ENCODE data around the gene CCSER1.
"Not testable (repeated sequence)": the region's sequence is repeated elsewhere in the genome, so short reads cannot be mapped to it uniquely, and the experiment has no call there.

The CCSER1 gene

GRCh38 chr4:91207535-91207934, 1080.3 kb downstream of the CCSER1 start:
- Histone ChIP-seq H3K27ac (ENCODE audit: low read length) (no peak overlapping the region), H3K4me3 (ENCODE audit: low read length) (no peak overlapping the region), H3K9ac (ENCODE audit: low read length) (no peak overlapping the region), H3K27me3 (ENCODE audit: control insufficient read depth, insufficient read depth, low read length) (no peaks in the 10 kb centered on the region), H3K4me1 (ENCODE audit: control insufficient read depth, low read depth, low read length) (peaks cover 6% of the 10 kb centered on the region), H3K9me3 (ENCODE audit: control insufficient read depth, low read depth, low read length) (no peaks in the 10 kb centered on the region), H3K36me3 (ENCODE audit: control insufficient read depth, low read depth, low read length) (no peaks in the 10 kb centered on the region)

- no peak overlapping the region for H3K4me3 ChIP-seq (ENCODE audit: low read length)
- H3K27me3 ChIP-seq (ENCODE audit: control insufficient read depth, insufficient read depth, low read length), result no peaks in the 10 kb centered on the region
- peaks cover 6% of the 10 kb centered on the region for H3K4me1 ChIP-seq (ENCODE audit: control insufficient read depth, low read depth, low read length)
- H3K9me3 ChIP-seq (ENCODE audit: control insufficient read depth, low read depth, low read length), result no peaks in the 10 kb centered on the region
- no peak overlapping the region for H3K9ac ChIP-seq (ENCODE audit: low read length)
- no peaks in the 10 kb centered on the region for H3K36me3 ChIP-seq (ENCODE audit: control insufficient read depth, low read depth, low read length)
- H3K27ac ChIP-seq (ENCODE audit: low read length), result no peak overlapping the region
Measured at GRCh38 chr4:91212211-91212610, 1085.0 kb downstream of the CCSER1 start.

- not testable (repeated sequence) for H3K27ac ChIP-seq (ENCODE audit: low read length); H3K36me3 ChIP-seq (ENCODE audit: control insufficient read depth, low read depth, low read length); H3K9ac ChIP-seq (ENCODE audit: low read length); H3K27me3 ChIP-seq (ENCODE audit: control insufficient read depth, insufficient read depth, low read length); H3K4me1 ChIP-seq (ENCODE audit: control insufficient read depth, low read depth, low read length); H3K4me3 ChIP-seq (ENCODE audit: low read length); H3K9me3 ChIP-seq (ENCODE audit: control insufficient read depth, low read depth, low read length)
Measured at GRCh38 chr4:91217831-91218403, 1090.7 kb downstream of the CCSER1 start.

- Histone ChIP-seq H3K9ac (ENCODE audit: low read length) (no peak overlapping the region), H3K27ac (ENCODE audit: low read length) (no peak overlapping the region), H3K36me3 (ENCODE audit: control insufficient read depth, low read depth, low read length) (no peaks in the 10 kb centered on the region), H3K4me3 (ENCODE audit: low read length) (no peak overlapping the region), H3K4me1 (ENCODE audit: control insufficient read depth, low read depth, low read length) (no peaks in the 10 kb centered on the region), H3K9me3 (ENCODE audit: control insufficient read depth, low read depth, low read length) (no peaks in the 10 kb centered on the region), H3K27me3 (ENCODE audit: control insufficient read depth, insufficient read depth, low read length) (no peaks in the 10 kb centered on the region)
Measured at GRCh38 chr4:91220315-91220714, 1093.1 kb downstream of the CCSER1 start.

GRCh38 chr4:91222014-91222413, 1094.8 kb downstream of the CCSER1 start:
- Histone ChIP-seq H3K36me3 (ENCODE audit: control insufficient read depth, low read depth, low read length) (no peaks in the 10 kb centered on the region), H3K27me3 (ENCODE audit: control insufficient read depth, insufficient read depth, low read length) (no peaks in the 10 kb centered on the region)

GRCh38 chr4:91226867-91227266, 1099.7 kb downstream of the CCSER1 start:
- Histone ChIP-seq H3K4me3 (ENCODE audit: low read length) (no peak overlapping the region), H3K27ac (ENCODE audit: low read length) (no peak overlapping the region), H3K27me3 (ENCODE audit: control insufficient read depth, insufficient read depth, low read length) (no peaks in the 10 kb centered on the region), H3K9ac (ENCODE audit: low read length) (no peak overlapping the region), H3K9me3 (ENCODE audit: control insufficient read depth, low read depth, low read length) (no peaks in the 10 kb centered on the region), H3K36me3 (ENCODE audit: control insufficient read depth, low read depth, low read length) (no peaks in the 10 kb centered on the region), H3K4me1 (ENCODE audit: control insufficient read depth, low read depth, low read length) (no peaks in the 10 kb centered on the region)

More at GRCh38 chr4:91222014-91222413, 1094.8 kb downstream of the CCSER1 start:
- H3K9ac ChIP-seq (ENCODE audit: low read length), result no peak overlapping the region
- no peak overlapping the region for H3K4me3 ChIP-seq (ENCODE audit: low read length)
- H3K27ac ChIP-seq (ENCODE audit: low read length), result no peak overlapping the region
- H3K9me3 ChIP-seq (ENCODE audit: control insufficient read depth, low read depth, low read length), result no peaks in the 10 kb centered on the region
- H3K4me1 ChIP-seq (ENCODE audit: control insufficient read depth, low read depth, low read length), result no peaks in the 10 kb centered on the region

- no peak overlapping the region for H3K4me3 ChIP-seq (ENCODE audit: low read length)
Measured at GRCh38 chr4:91228659-91229058, 1101.5 kb downstream of the CCSER1 start.

GRCh38 chr4:91233164-91233563, 1106.0 kb downstream of the CCSER1 start:
- Histone ChIP-seq H3K27me3 (ENCODE audit: control insufficient read depth, insufficient read depth, low read length) (no peaks in the 10 kb centered on the region), H3K9me3 (ENCODE audit: control insufficient read depth, low read depth, low read length) (no peaks in the 10 kb centered on the region), H3K4me3 (ENCODE audit: low read length) (no peak overlapping the region), H3K27ac (ENCODE audit: low read length) (no peak overlapping the region), H3K9ac (ENCODE audit: low read length) (no peak overlapping the region), H3K4me1 (ENCODE audit: control insufficient read depth, low read depth, low read length) (no peaks in the 10 kb centered on the region), H3K36me3 (ENCODE audit: control insufficient read depth, low read depth, low read length) (no peaks in the 10 kb centered on the region)

More at GRCh38 chr4:91228659-91229058, 1101.5 kb downstream of the CCSER1 start:
- Histone ChIP-seq H3K27me3 (ENCODE audit: control insufficient read depth, insufficient read depth, low read length) (no peaks in the 10 kb centered on the region), H3K36me3 (ENCODE audit: control insufficient read depth, low read depth, low read length) (no peaks in the 10 kb centered on the region), H3K27ac (ENCODE audit: low read length) (no peak overlapping the region), H3K9me3 (ENCODE audit: control insufficient read depth, low read depth, low read length) (no peaks in the 10 kb centered on the region), H3K4me1 (ENCODE audit: control insufficient read depth, low read depth, low read length) (no peaks in the 10 kb centered on the region), H3K9ac (ENCODE audit: low read length) (no peak overlapping the region)

GRCh38 chr4:91243132-91243531, 1115.9 kb downstream of the CCSER1 start:
- no peak overlapping the region for H3K9ac ChIP-seq (ENCODE audit: low read length)
- no peak overlapping the region for H3K4me3 ChIP-seq (ENCODE audit: low read length)
- H3K4me1 ChIP-seq (ENCODE audit: control insufficient read depth, low read depth, low read length), result no peaks in the 10 kb centered on the region
- H3K27me3 ChIP-seq (ENCODE audit: control insufficient read depth, insufficient read depth, low read length), result no peaks in the 10 kb centered on the region
- no peaks in the 10 kb centered on the region for H3K9me3 ChIP-seq (ENCODE audit: control insufficient read depth, low read depth, low read length)
- no peaks in the 10 kb centered on the region for H3K36me3 ChIP-seq (ENCODE audit: control insufficient read depth, low read depth, low read length)
- no peak overlapping the region for H3K27ac ChIP-seq (ENCODE audit: low read length)

- no peaks in the 10 kb centered on the region for H3K27me3 ChIP-seq (ENCODE audit: control insufficient read depth, insufficient read depth, low read length)
- no peaks in the 10 kb centered on the region for H3K4me1 ChIP-seq (ENCODE audit: control insufficient read depth, low read depth, low read length)
- H3K9me3 ChIP-seq (ENCODE audit: control insufficient read depth, low read depth, low read length), result peaks cover 14% of the 10 kb centered on the region
- no peak overlapping the region for H3K9ac ChIP-seq (ENCODE audit: low read length)
- no peaks in the 10 kb centered on the region for H3K36me3 ChIP-seq (ENCODE audit: control insufficient read depth, low read depth, low read length)
- no peak overlapping the region for H3K4me3 ChIP-seq (ENCODE audit: low read length)
- H3K27ac ChIP-seq (ENCODE audit: low read length), result no peak overlapping the region
Measured at GRCh38 chr4:91256043-91256442, 1128.8 kb downstream of the CCSER1 start.

- Histone ChIP-seq H3K4me3 (ENCODE audit: low read length) (no peak overlapping the region), H3K9me3 (ENCODE audit: control insufficient read depth, low read depth, low read length) (peaks cover 14% of the 10 kb centered on the region), H3K36me3 (ENCODE audit: control insufficient read depth, low read depth, low read length) (no peaks in the 10 kb centered on the region), H3K27ac (ENCODE audit: low read length) (no peak overlapping the region), H3K27me3 (ENCODE audit: control insufficient read depth, insufficient read depth, low read length) (no peaks in the 10 kb centered on the region), H3K9ac (ENCODE audit: low read length) (no peak overlapping the region), H3K4me1 (ENCODE audit: control insufficient read depth, low read depth, low read length) (no peaks in the 10 kb centered on the region)
Measured at GRCh38 chr4:91256751-91257150, 1129.6 kb downstream of the CCSER1 start.

GRCh38 chr4:91257721-91258120, 1130.5 kb downstream of the CCSER1 start:
- Histone ChIP-seq H3K4me3 (ENCODE audit: low read length) (no peak overlapping the region), H3K4me1 (ENCODE audit: control insufficient read depth, low read depth, low read length) (no peaks in the 10 kb centered on the region), H3K9me3 (ENCODE audit: control insufficient read depth, low read depth, low read length) (peaks cover 14% of the 10 kb centered on the region), H3K9ac (ENCODE audit: low read length) (no peak overlapping the region), H3K27me3 (ENCODE audit: control insufficient read depth, insufficient read depth, low read length) (no peaks in the 10 kb centered on the region), H3K36me3 (ENCODE audit: control insufficient read depth, low read depth, low read length) (no peaks in the 10 kb centered on the region), H3K27ac (ENCODE audit: low read length) (no peak overlapping the region)
